Measurements from ENCODE around the gene PTPN2. TPM values are rescaled to one million over a fixed set of nuclear protein-coding genes. Genes with fewer than 3 reads are reported as not detected.

Gene PTPN2
- total RNA-seq, 1 experiment from 2014 or later: 59.8 TPM

DNA sequence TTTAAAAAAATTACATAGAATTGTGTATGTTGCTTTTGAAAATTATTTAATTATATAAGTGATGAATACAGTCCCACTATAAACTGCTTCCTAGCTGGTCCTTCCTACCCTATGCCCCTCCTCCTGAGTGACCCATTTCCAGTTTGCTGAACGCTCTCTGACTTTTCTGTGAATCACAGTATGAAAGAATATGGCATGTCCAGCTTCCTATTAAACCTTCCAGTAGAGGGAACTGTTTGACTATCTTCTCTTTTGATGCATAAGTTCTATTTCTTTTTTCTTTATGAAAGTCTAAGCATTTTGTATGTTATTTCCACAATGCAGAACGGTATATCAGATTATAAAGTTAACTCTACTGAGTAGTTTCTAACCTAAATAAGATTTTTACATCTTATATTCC lies 139.9 kb downstream of the PTPN2 start:
- TF ChIP-seq EZH2phosphoT487 (IDR thresholded peaks at IDR 0.05; ENCODE audit: borderline replicate concordance, low read length) (no peak), EZH2 (IDR thresholded peaks at IDR 0.05; ENCODE audit: low read length, unreplicated experiment) (no peak)
- TF ChIP-seq, protein P1, sequence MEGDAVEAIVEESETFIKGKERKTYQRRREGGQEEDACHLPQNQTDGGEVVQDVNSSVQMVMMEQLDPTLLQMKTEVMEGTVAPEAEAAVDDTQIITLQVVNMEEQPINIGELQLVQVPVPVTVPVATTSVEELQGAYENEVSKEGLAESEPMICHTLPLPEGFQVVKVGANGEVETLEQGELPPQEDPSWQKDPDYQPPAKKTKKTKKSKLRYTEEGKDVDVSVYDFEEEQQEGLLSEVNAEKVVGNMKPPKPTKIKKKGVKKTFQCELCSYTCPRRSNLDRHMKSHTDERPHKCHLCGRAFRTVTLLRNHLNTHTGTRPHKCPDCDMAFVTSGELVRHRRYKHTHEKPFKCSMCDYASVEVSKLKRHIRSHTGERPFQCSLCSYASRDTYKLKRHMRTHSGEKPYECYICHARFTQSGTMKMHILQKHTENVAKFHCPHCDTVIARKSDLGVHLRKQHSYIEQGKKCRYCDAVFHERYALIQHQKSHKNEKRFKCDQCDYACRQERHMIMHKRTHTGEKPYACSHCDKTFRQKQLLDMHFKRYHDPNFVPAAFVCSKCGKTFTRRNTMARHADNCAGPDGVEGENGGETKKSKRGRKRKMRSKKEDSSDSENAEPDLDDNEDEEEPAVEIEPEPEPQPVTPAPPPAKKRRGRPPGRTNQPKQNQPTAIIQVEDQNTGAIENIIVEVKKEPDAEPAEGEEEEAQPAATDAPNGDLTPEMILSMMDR (conservative IDR thresholded peaks at IDR 0.05; ENCODE audit: low read depth, low read length): peak; percentile 91
- POLR2A ChIA-PET (ENCODE audit: unreplicated experiment): interaction anchor here (0.5 to 0.7 kb wide), 3 partner anchors 139 to 147 kb away, joined by 3 to 5 read pairs (median 3); no protein-coding TSS in a partner anchor
- no peak overlapping the region for H3K4me3 ChIP-seq (ENCODE audit: low read length)

DNA sequence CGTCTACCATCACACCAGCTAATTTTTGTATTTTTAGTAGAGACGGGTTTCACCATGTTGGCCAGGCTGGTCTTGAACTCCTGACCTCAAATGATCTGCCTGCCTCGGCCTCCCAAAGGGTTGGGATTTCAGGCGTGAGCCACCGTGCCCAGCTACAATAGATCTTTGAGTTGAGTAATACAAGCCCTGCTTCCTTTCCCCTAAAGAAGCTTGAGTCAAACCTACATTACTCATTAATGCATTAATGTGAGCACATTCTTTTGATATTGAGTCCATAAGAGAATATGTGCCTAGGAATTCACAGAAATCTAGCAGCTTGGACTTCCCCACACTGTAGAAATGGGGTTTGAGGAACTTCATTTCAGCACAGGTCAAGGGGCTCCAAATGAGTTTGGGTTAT lies 141.6 kb downstream of the PTPN2 start:
- Histone ChIP-seq H3K9me3 (ENCODE audit: low read length) (no peaks in the 10 kb centered on the region), H3K4me3 (ENCODE audit: low read length) (no peak overlapping the region), H2AFZ (ENCODE audit: low read length) (no peak overlapping the region), H3K4me1 (ENCODE audit: insufficient read depth, low read length) (peaks cover 27% of the 10 kb centered on the region), H3K4me2 (ENCODE audit: low read length) (peak overlapping the region; percentile 20), H3K9ac (ENCODE audit: low read length) (no peak overlapping the region), H3K27me3 (ENCODE audit: low read length) (no peaks in the 10 kb centered on the region), H4K20me1 (ENCODE audit: low read length) (no peaks in the 10 kb centered on the region), H3F3A (ENCODE audit: low read length, unreplicated experiment) (peaks cover 7% of the 10 kb centered on the region), H3K36me3 (ENCODE audit: low read depth, low read length) (no peaks in the 10 kb centered on the region), H3K9me2 (replicated peaks; ENCODE audit: low read length) (no peaks in the 10 kb centered on the region), H3K79me2 (ENCODE audit: low read length) (no peaks in the 10 kb centered on the region), H3K27ac (ENCODE audit: low read length) (peak overlapping the region; percentile 83)
- POLR2A ChIA-PET (ENCODE audit: unreplicated experiment): interaction anchor here (0.6 kb wide), 1 partner anchor 282 kb away, joined by 5 read pairs; no protein-coding TSS in a partner anchor
- intact Hi-C loops (cut with micrococcal nuclease): loop anchor here (5.0 kb wide), 2 partner anchors 95 to 350 kb away; no protein-coding TSS in a partner anchor
- DNase-seq: peak; percentile 93
- BruUV-seq (replicated peaks): no TSS peak
- TF ChIP-seq EZH2 (IDR thresholded peaks at IDR 0.05; ENCODE audit: low read length, unreplicated experiment) (no peak), EZH2phosphoT487 (IDR thresholded peaks at IDR 0.05; ENCODE audit: borderline replicate concordance, low read length) (no peak)
- TF ChIP-seq, protein P1 (conservative IDR thresholded peaks at IDR 0.05; ENCODE audit: low read depth, low read length): no peak
- CTCF ChIA-PET: interaction anchor here (0.6 kb wide), 1 partner anchor 192 kb away, joined by 4 read pairs; no protein-coding TSS in a partner anchor
- peak; percentile 54 for ATAC-seq

More for the DNA sequence above, 139.9 kb downstream of the PTPN2 start:
- Histone ChIP-seq H3K36me3 (ENCODE audit: low read depth, low read length) (no peaks in the 10 kb centered on the region), H3K9me2 (replicated peaks; ENCODE audit: low read length) (no peaks in the 10 kb centered on the region), H3K27ac (ENCODE audit: low read length) (no peak overlapping the region), H3K79me2 (ENCODE audit: low read length) (no peaks in the 10 kb centered on the region), H3F3A (ENCODE audit: low read length, unreplicated experiment) (peaks cover 7% of the 10 kb centered on the region), H2AFZ (ENCODE audit: low read length) (no peak overlapping the region), H3K9ac (ENCODE audit: low read length) (no peak overlapping the region), H3K9me3 (ENCODE audit: low read length) (no peaks in the 10 kb centered on the region), H3K4me2 (ENCODE audit: low read length) (no peak overlapping the region), H3K27me3 (ENCODE audit: low read length) (no peaks in the 10 kb centered on the region), H3K4me1 (ENCODE audit: insufficient read depth, low read length) (peaks cover 27% of the 10 kb centered on the region), H4K20me1 (ENCODE audit: low read length) (no peaks in the 10 kb centered on the region)
- DNase-seq (peak; percentile 92), ATAC-seq (peak; percentile 56)
- CTCF ChIA-PET: interaction anchor here (0.5 to 2.0 kb wide), 13 partner anchors 17 to 416 kb away, joined by 3 to 22 read pairs (median 4); partner anchors contain the start of genes CEP192 and PTPN2
- BruUV-seq (replicated peaks): no TSS peak
- intact Hi-C loops (cut with micrococcal nuclease): loop anchor here (1.0 to 5.0 kb wide), 6 partner anchors 17 to 415 kb away; no protein-coding TSS in a partner anchor

Other genes starting within 250 kb of the PTPN2 start
- 29.9 and 32.4 TPM in 2 replicates for gene SPIRE1, start 226.1 kb downstream of the PTPN2 start, total RNA-seq (2014; rRNA removed)
- 13.5 and 25.1 TPM in 2 replicates for gene CEP76, start 181.5 kb downstream of the PTPN2 start, total RNA-seq (2014; rRNA removed)
- gene PSMG2, start 181.2 kb downstream of the PTPN2 start, total RNA-seq (2014; rRNA removed): 78.2 and 93.6 TPM in 2 replicates
- 61.2 TPM in 2 replicates for gene SEH1L, start 63.8 kb upstream of the PTPN2 start, total RNA-seq (2014; rRNA removed)
- gene CEP192, start 107.1 kb upstream of the PTPN2 start, total RNA-seq (2014; rRNA removed): 32.6 and 34.4 TPM in 2 replicates